Ovary (tissue), 1 donor: ENCODE results near the gene MSH4.

ENCODE experiments used
- EP300 ChIP-seq: sonication (generic); formaldehyde crosslinking; IDR thresholded peaks from one replicate; pipeline ENCODE4 v1.6.1; 2017; ENCODE audit warnings: antibody characterized with exemption
- POLR2A ChIP-seq: fragments of 450-650 bp; IDR thresholded peaks from one replicate; pipeline ENCODE4 v1.6.1; 2017; ENCODE audit warnings: antibody characterized with exemption, mild to moderate bottlenecking, moderate library complexity

- TF ChIP-seq EP300 = no peak
- no peak for TF ChIP-seq POLR2A
These were observed 126.0 kb downstream of the MSH4 start for GRCh38 chr1:75922698-75923097.
